IMR-90 (cell line): ENCODE measurements around the gene NFIA. TPM values are rescaled to one million over a fixed set of nuclear protein-coding genes. Genes with fewer than 3 reads are reported as not detected.

Source experiments
- ATAC-seq: fragments of 200-7000 bp; cut with Tn5 transposase; 2 replicates; pipeline ENCODE4 v1.9.1; 2020; ENCODE audit warnings: low read depth, mild to moderate bottlenecking, moderate library complexity
- BruUV-seq: library from RNA; stranded (reverse); fragments of 400-500 nt; replicated peaks from 2 replicates; lab custom pipeline; 2021; lab: Mats Ljungman, UMichigan
- CTCF ChIA-PET: fragments of 300-600 bp; formaldehyde crosslinking; extraction: SDS; loops from one replicate; lab custom pipeline; 2021; ENCODE audit warnings: antibody characterized with exemption; lab: Yijun Ruan, JAX
- POLR2A ChIA-PET: fragments of 300-600 bp; sonication (Branson Sonifier 250); formaldehyde crosslinking; loops from one replicate; lab custom pipeline; 2022; ENCODE audit warnings: antibody characterized with exemption; ENCODE audit not compliant: unreplicated experiment; lab: Charles Lee
- DNase-seq: peaks from one replicate; pipeline ENCODE4 v3.0.0; 2013
- H2AFZ ChIP-seq: replicated peaks from 2 replicates; pipeline ENCODE3; 2013; ENCODE audit warnings: low read length, mild to moderate bottlenecking; ENCODE audit not compliant: poor library complexity
- H2AK5ac ChIP-seq: 2 replicates; pipeline ENCODE4 v1.6.1; 2013; ENCODE audit warnings: low read depth, low read length, inconsistent platforms
- H2AK9ac ChIP-seq: replicated peaks from 2 replicates; pipeline ENCODE3; 2013; ENCODE audit warnings: mild to moderate bottlenecking, low read depth, low read length, moderate library complexity; ENCODE audit not compliant: poor library complexity
- H2BK120ac ChIP-seq: 2 replicates; pipeline ENCODE4 v1.6.1; 2013; ENCODE audit warnings: low read depth, low read length, inconsistent platforms
- H2BK15ac ChIP-seq: 3 replicates; pipeline ENCODE4 v1.6.1; 2013; ENCODE audit warnings: low read depth, low read length, inconsistent platforms
- H2BK20ac ChIP-seq: 2 replicates; pipeline ENCODE4 v1.6.1; 2013; ENCODE audit warnings: low read depth, mild to moderate bottlenecking, inconsistent platforms, low read length, moderate library complexity
- H2BK5ac ChIP-seq: 2 replicates; pipeline ENCODE4 v1.6.1; 2013; ENCODE audit warnings: mild to moderate bottlenecking, low read depth, low read length, inconsistent platforms; ENCODE audit not compliant: poor library complexity, severe bottlenecking
- H3K14ac ChIP-seq: replicated peaks from 2 replicates; pipeline ENCODE4 v1.6.1; 2013; ENCODE audit warnings: low read depth, low read length, inconsistent platforms
- H3K18ac ChIP-seq: 2 replicates; pipeline ENCODE4 v1.6.1; 2013; ENCODE audit warnings: low read depth, low read length, control low read depth
- H3K23ac ChIP-seq: 2 replicates; pipeline ENCODE4 v1.6.1; 2013; ENCODE audit warnings: low read depth, low read length, inconsistent platforms
- H3K27ac ChIP-seq: 2 replicates; pipeline ENCODE4 v1.5.1; 2013; ENCODE audit warnings: mild to moderate bottlenecking, control low read depth, low read length; ENCODE audit not compliant: insufficient read depth
- H3K27me3 ChIP-seq: 2 replicates; pipeline ENCODE4 v1.6.1; 2013; ENCODE audit warnings: low read length; ENCODE audit not compliant: control insufficient read depth, insufficient read depth
- H3K36me3 ChIP-seq: 2 replicates; pipeline ENCODE4 v1.6.1; 2013; ENCODE audit warnings: low read length, mixed read lengths; ENCODE audit not compliant: control insufficient read depth, insufficient read depth
- H3K4ac ChIP-seq: 2 replicates; pipeline ENCODE4 v1.6.1; 2013; ENCODE audit warnings: low read depth, low read length, inconsistent platforms
- H3K4me1 ChIP-seq: 2 replicates; pipeline ENCODE4 v1.6.1; 2013; ENCODE audit warnings: low read length, mixed read lengths; ENCODE audit not compliant: control insufficient read depth, insufficient read depth
- H3K4me2 ChIP-seq: 2 replicates; pipeline ENCODE4 v1.6.1; 2013; ENCODE audit warnings: low read depth, mild to moderate bottlenecking, control low read depth, low read length, moderate library complexity
- H3K4me3 ChIP-seq: 2 replicates; pipeline ENCODE4 v1.5.1; 2013; ENCODE audit warnings: low read depth, mild to moderate bottlenecking, control low read depth, low read length, moderate library complexity; ENCODE audit not compliant: insufficient read depth
- H3K56ac ChIP-seq: 2 replicates; pipeline ENCODE4 v1.6.1; 2013; ENCODE audit warnings: low read length, inconsistent platforms; ENCODE audit not compliant: insufficient read depth; ENCODE audit errors: extremely low read depth
- H3K79me1 ChIP-seq, 2 experiments: 2 replicates each; pipeline ENCODE4 v1.6.1; 2013; ENCODE audit warnings: low read length in 2 of 2, inconsistent platforms in 1 of 2, low read depth in 1 of 2
- H3K9ac ChIP-seq: 2 replicates; pipeline ENCODE4 v1.6.1; 2013; ENCODE audit warnings: low read depth, low read length, control low read depth
- H3K9me1 ChIP-seq: 2 replicates; pipeline ENCODE4 v1.6.1; 2013; ENCODE audit warnings: low read length, inconsistent platforms; ENCODE audit not compliant: insufficient read depth
- H3K9me3 ChIP-seq: 2 replicates; pipeline ENCODE4 v1.6.1; 2013; ENCODE audit warnings: low read length; ENCODE audit not compliant: control insufficient read depth, insufficient read depth
- H4K20me1 ChIP-seq: 2 replicates; pipeline ENCODE4 v1.6.1; 2013; ENCODE audit warnings: low read length, inconsistent platforms; ENCODE audit not compliant: insufficient read depth
- H4K5ac ChIP-seq: 2 replicates; pipeline ENCODE4 v1.6.1; 2013; ENCODE audit warnings: mild to moderate bottlenecking, low read depth, low read length, control low read depth
- H4K8ac ChIP-seq, 2 experiments: 2 replicates each; pipeline ENCODE4 v1.6.1; 2013; ENCODE audit warnings: low read depth in 2 of 2, low read length in 2 of 2, control low read depth in 1 of 2, inconsistent platforms in 1 of 2
- H4K91ac ChIP-seq: 2 replicates; pipeline ENCODE4 v1.6.1; 2013; ENCODE audit warnings: low read depth, low read length, inconsistent platforms; ENCODE audit not compliant: insufficient read depth
- BHLHE40 ChIP-seq: fragments of 150-350 bp; IDR thresholded peaks from 2 replicates; pipeline ENCODE4 v1.6.1; 2016; ENCODE audit warnings: mild to moderate bottlenecking, low read depth, low read length
- CEBPB ChIP-seq: IDR thresholded peaks from 2 replicates; pipeline ENCODE4 v1.6.1; 2012; ENCODE audit warnings: low read depth, low read length, improper control_type of control experiment
- CHD1 ChIP-seq: IDR thresholded peaks from 2 replicates; pipeline ENCODE4 v1.6.1; 2012; ENCODE audit warnings: low read depth, low read length, improper control_type of control experiment
- CTCF ChIP-seq: conservative IDR thresholded peaks from 2 replicates; pipeline ENCODE4 v1.5.1; 2012; ENCODE audit warnings: mild to moderate bottlenecking, low read depth, low read length, improper control_type of control experiment
- ELK1 ChIP-seq: fragments of 150-350 bp; IDR thresholded peaks from 2 replicates; pipeline ENCODE4 v1.6.1; 2016; ENCODE audit warnings: low read depth, mild to moderate bottlenecking, low read length, moderate library complexity, borderline replicate concordance
- FOS ChIP-seq: fragments of 150-350 bp; IDR thresholded peaks from 2 replicates; pipeline ENCODE4 v1.6.1; 2016; ENCODE audit warnings: low read depth, low read length
- MAFK ChIP-seq: IDR thresholded peaks from 2 replicates; pipeline ENCODE4 v1.6.1; 2012; ENCODE audit warnings: low read depth, low read length, improper control_type of control experiment
- MAZ ChIP-seq: IDR thresholded peaks from 2 replicates; pipeline ENCODE4 v1.6.1; 2012; ENCODE audit warnings: low read depth, mild to moderate bottlenecking, low read length, improper control_type of control experiment, moderate library complexity, borderline replicate concordance
- MXI1 ChIP-seq: IDR thresholded peaks from 2 replicates; pipeline ENCODE4 v1.6.1; 2012; ENCODE audit warnings: low read depth, mild to moderate bottlenecking, low read length, moderate library complexity, borderline replicate concordance
- NFE2L2 ChIP-seq: fragments of 150-350 bp; IDR thresholded peaks from 2 replicates; pipeline ENCODE4 v1.6.1; 2016; ENCODE audit warnings: low read depth, mild to moderate bottlenecking, low read length
- POLR2A ChIP-seq: IDR thresholded peaks from 2 replicates; pipeline ENCODE4 v1.6.1; 2012; ENCODE audit warnings: mild to moderate bottlenecking, low read depth, low read length
- RAD21 ChIP-seq: IDR thresholded peaks from 2 replicates; pipeline ENCODE4 v1.6.1; 2012; ENCODE audit warnings: low read length, improper control_type of control experiment
- RCOR1 ChIP-seq: IDR thresholded peaks from 2 replicates; pipeline ENCODE4 v1.6.1; 2012; ENCODE audit warnings: mild to moderate bottlenecking, low read length, improper control_type of control experiment; ENCODE audit not compliant: insufficient replicate concordance
- RFX5 ChIP-seq: IDR thresholded peaks from 2 replicates; pipeline ENCODE4 v1.8.0; 2012; ENCODE audit warnings: low read depth, mild to moderate bottlenecking, low read length, moderate library complexity
- SMC3 ChIP-seq: fragments of 150-350 bp; IDR thresholded peaks from 2 replicates; pipeline ENCODE4 v1.6.1; 2016; ENCODE audit warnings: low read depth, mild to moderate bottlenecking, antibody characterized with exemption, low read length, moderate library complexity
- USF2 ChIP-seq: fragments of 150-350 bp; IDR thresholded peaks from 2 replicates; pipeline ENCODE4 v1.6.1; 2017; ENCODE audit warnings: mild to moderate bottlenecking, antibody characterized with exemption, low read length, low read depth
- WGBS, 2 experiments: methylation state at CpG; one replicate each; pipeline versions ENCODE4 v1.1.5 to v1.1.7; 2013; ENCODE audit warnings: missing lambda C conversion rate in 2 of 2; ENCODE audit not compliant: insufficient read length in 1 of 2; ENCODE audit errors: extremely low coverage in 2 of 2; 5-methylcytosine and 5-hydroxymethylcytosine counted together
- dilution Hi-C: fragments of 300-500 bp; cut with HindIII; formaldehyde crosslinking; loops from one replicate; pipeline ENCODE4 v1.14.3; 2018; ENCODE audit warnings: low sequenced_read_pairs; ENCODE audit not compliant: unreplicated experiment
- in situ Hi-C: fragments of 300-500 bp; cut with MboI; formaldehyde crosslinking; loops from 3 replicates; pipeline ENCODE4 v1.14.3; 2019; ENCODE audit warnings: low sequenced_read_pairs, inconsistent platforms, mixed read lengths
- intact Hi-C: fragments of 100-400 bp; cut with micrococcal nuclease; formaldehyde crosslinking; loops from 2 replicates; pipeline ENCODE4 v1.10.0; 2022
- polyA plus RNA-seq, 3 experiments: library from polyadenylated mRNA; depleted of rRNA; stranded (reverse); fragments of >200 nt; gene quantifications; 2 replicates each; pipeline ENCODE4 v1.2.3, GENCODE V29; 2012; ENCODE audit warnings: low replicate concordance in 1 of 3
- total RNA-seq: library from RNA; depleted of rRNA; stranded (reverse); fragments of >200 nt; gene quantifications from 2 replicates; pipeline ENCODE4 v1.2.3, GENCODE V29; 2012

NFIA gene
- total and polyA plus RNA-seq, 2 of the 4 experiments (the other 2 are of a cell fraction), result 1.6 to 2.2 TPM

- no peak overlapping the region for H2AK5ac ChIP-seq
- no peak overlapping the region for H3K14ac ChIP-seq
- no peak overlapping the region for H2BK5ac ChIP-seq
- ATAC-seq (no peak), DNase-seq (no peak)
- intact Hi-C loops, result no loop called here
- H3K23ac ChIP-seq, result no peak overlapping the region
- ChIA-PET CTCF (no interaction called here), POLR2A (no interaction called here)
- no peaks in the 10 kb centered on the region for H4K20me1 ChIP-seq
- H2BK20ac ChIP-seq, result no peak overlapping the region
- H2AFZ ChIP-seq, result no peak overlapping the region
- no peak overlapping the region for H2AK9ac ChIP-seq
- no peaks in the 10 kb centered on the region for H3K79me1 ChIP-seq
- no peak overlapping the region for H3K56ac ChIP-seq
- TF ChIP-seq ELK1 (no peak), RFX5 (no peak), CTCF (no peak), RCOR1 (no peak), MAZ (no peak), SMC3 (no peak), NFE2L2 (no peak), CHD1 (no peak), CEBPB (no peak), RAD21 (no peak), USF2 (no peak), BHLHE40 (no peak), MAFK (no peak), MXI1 (no peak), POLR2A (no peak), FOS (no peak)
- WGBS, 2 experiments, result no CpG with 5 or more reads among the region's 8 CpGs
- H4K91ac ChIP-seq, result no peak overlapping the region
- H3K36me3 ChIP-seq, result no peaks in the 10 kb centered on the region
- H2BK120ac ChIP-seq, result no peak overlapping the region
- H3K4me1 ChIP-seq, result no peaks in the 10 kb centered on the region
- no peak overlapping the region for H3K4me2 ChIP-seq
- H3K18ac ChIP-seq, result no peak overlapping the region
- no peaks in the 10 kb centered on the region; the same call in 1 of the 2 replicates for H3K27me3 ChIP-seq
- no peak overlapping the region for H3K9ac ChIP-seq
- H3K27ac ChIP-seq, result no peak overlapping the region
- dilution Hi-C loops, result no loop called here
- no peak overlapping the region for H4K5ac ChIP-seq
- no peak overlapping the region for H4K8ac ChIP-seq
- BruUV-seq, result no TSS peak
- no peak overlapping the region for H2BK15ac ChIP-seq
- H3K9me1 ChIP-seq, result no peaks in the 10 kb centered on the region
- in situ Hi-C loops, result loop anchor here (5.0 kb wide), 1 partner anchor 403 kb away; no protein-coding TSS in a partner anchor
- H3K9me3 ChIP-seq, result no peaks in the 10 kb centered on the region
- no peak overlapping the region for H3K4ac ChIP-seq
- no peak overlapping the region for H3K4me3 ChIP-seq
Measured at GRCh38 chr1:61445269-61445825, 363.0 kb downstream of the NFIA start.
